ENCODE measurements around the gene AHRR.

- TF ChIP-seq CTCF (IDR thresholded peaks at IDR 0.05; ENCODE audit: low read length), result no peak
- no peak for TF ChIP-seq EZH2 (IDR thresholded peaks at IDR 0.05; ENCODE audit: borderline replicate concordance, low read length)
These were observed 69.3 kb downstream of the AHRR start for GRCh38 chr5:390623-391491.
